IMR-90 (cell line): ENCODE measurements around the gene RHOT2.

Experiments used
- BHLHE40 ChIP-seq: fragments of 150-350 bp; IDR thresholded peaks from 2 replicates; pipeline ENCODE4 v1.6.1; 2016; ENCODE audit warnings: mild to moderate bottlenecking, low read depth, low read length
- CEBPB ChIP-seq: IDR thresholded peaks from 2 replicates; pipeline ENCODE4 v1.6.1; 2012; ENCODE audit warnings: low read depth, low read length, improper control_type of control experiment
- CHD1 ChIP-seq: IDR thresholded peaks from 2 replicates; pipeline ENCODE4 v1.6.1; 2012; ENCODE audit warnings: low read depth, low read length, improper control_type of control experiment
- FOS ChIP-seq: fragments of 150-350 bp; IDR thresholded peaks from 2 replicates; pipeline ENCODE4 v1.6.1; 2016; ENCODE audit warnings: low read depth, low read length
- MAFK ChIP-seq: IDR thresholded peaks from 2 replicates; pipeline ENCODE4 v1.6.1; 2012; ENCODE audit warnings: low read depth, low read length, improper control_type of control experiment
- MAZ ChIP-seq: IDR thresholded peaks from 2 replicates; pipeline ENCODE4 v1.6.1; 2012; ENCODE audit warnings: low read depth, mild to moderate bottlenecking, low read length, improper control_type of control experiment, moderate library complexity, borderline replicate concordance
- MXI1 ChIP-seq: IDR thresholded peaks from 2 replicates; pipeline ENCODE4 v1.6.1; 2012; ENCODE audit warnings: low read depth, mild to moderate bottlenecking, low read length, moderate library complexity, borderline replicate concordance
- POLR2A ChIP-seq: IDR thresholded peaks from 2 replicates; pipeline ENCODE4 v1.6.1; 2012; ENCODE audit warnings: mild to moderate bottlenecking, low read depth, low read length
- RCOR1 ChIP-seq: IDR thresholded peaks from 2 replicates; pipeline ENCODE4 v1.6.1; 2012; ENCODE audit warnings: mild to moderate bottlenecking, low read length, improper control_type of control experiment; ENCODE audit not compliant: insufficient replicate concordance
- RFX5 ChIP-seq: IDR thresholded peaks from 2 replicates; pipeline ENCODE4 v1.8.0; 2012; ENCODE audit warnings: low read depth, mild to moderate bottlenecking, low read length, moderate library complexity
- TF ChIP-seq, protein P1 (sequence below): conservative IDR thresholded peaks from 2 replicates; pipeline ENCODE4 v1.5.1; 2012; ENCODE audit warnings: mild to moderate bottlenecking, low read depth, low read length, improper control_type of control experiment
- TF ChIP-seq, protein P2 (sequence below): fragments of 150-350 bp; IDR thresholded peaks from 2 replicates; pipeline ENCODE4 v1.6.1; 2017; ENCODE audit warnings: mild to moderate bottlenecking, antibody characterized with exemption, low read length, low read depth

DNA sequence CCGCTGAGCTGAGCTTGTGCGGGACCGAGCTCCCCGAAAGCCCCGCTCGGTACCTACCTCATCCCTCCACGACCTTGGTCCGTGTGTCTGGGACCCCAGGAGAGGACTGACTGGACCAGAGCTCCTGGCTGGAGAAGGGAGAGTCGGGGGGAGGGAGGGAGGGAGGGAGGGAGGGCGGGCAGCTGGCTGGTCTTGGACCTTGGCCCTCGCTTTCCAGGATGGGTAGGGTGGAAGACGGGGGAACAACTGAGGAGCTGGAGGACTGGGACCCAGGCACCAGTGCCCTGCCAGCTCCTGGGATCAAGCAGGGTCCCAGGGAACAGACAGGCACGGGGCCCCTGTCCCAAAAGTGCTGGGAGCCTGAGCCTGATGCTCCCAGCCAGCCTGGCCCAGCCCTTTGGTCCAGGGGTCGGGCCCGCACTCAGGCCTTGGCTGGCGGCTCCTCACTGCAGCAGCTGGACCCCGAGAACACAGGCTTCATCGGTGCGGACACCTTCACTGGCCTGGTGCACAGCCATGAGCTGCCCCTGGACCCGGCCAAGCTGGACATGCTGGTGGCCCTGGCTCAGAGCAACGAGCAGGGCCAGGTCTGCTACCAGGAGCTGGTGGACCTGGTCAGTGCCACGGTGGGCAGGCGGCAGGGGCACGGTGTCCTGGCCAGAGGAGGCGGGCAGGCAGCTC lies 8.1 kb downstream of the RHOT2 start:
- TF ChIP-seq CHD1, result no peak
- no peak for TF ChIP-seq FOS
- TF ChIP-seq, protein P1, sequence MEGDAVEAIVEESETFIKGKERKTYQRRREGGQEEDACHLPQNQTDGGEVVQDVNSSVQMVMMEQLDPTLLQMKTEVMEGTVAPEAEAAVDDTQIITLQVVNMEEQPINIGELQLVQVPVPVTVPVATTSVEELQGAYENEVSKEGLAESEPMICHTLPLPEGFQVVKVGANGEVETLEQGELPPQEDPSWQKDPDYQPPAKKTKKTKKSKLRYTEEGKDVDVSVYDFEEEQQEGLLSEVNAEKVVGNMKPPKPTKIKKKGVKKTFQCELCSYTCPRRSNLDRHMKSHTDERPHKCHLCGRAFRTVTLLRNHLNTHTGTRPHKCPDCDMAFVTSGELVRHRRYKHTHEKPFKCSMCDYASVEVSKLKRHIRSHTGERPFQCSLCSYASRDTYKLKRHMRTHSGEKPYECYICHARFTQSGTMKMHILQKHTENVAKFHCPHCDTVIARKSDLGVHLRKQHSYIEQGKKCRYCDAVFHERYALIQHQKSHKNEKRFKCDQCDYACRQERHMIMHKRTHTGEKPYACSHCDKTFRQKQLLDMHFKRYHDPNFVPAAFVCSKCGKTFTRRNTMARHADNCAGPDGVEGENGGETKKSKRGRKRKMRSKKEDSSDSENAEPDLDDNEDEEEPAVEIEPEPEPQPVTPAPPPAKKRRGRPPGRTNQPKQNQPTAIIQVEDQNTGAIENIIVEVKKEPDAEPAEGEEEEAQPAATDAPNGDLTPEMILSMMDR, result no peak
- TF ChIP-seq POLR2A, result no peak
- TF ChIP-seq MAZ, result no peak
- TF ChIP-seq, protein P2, sequence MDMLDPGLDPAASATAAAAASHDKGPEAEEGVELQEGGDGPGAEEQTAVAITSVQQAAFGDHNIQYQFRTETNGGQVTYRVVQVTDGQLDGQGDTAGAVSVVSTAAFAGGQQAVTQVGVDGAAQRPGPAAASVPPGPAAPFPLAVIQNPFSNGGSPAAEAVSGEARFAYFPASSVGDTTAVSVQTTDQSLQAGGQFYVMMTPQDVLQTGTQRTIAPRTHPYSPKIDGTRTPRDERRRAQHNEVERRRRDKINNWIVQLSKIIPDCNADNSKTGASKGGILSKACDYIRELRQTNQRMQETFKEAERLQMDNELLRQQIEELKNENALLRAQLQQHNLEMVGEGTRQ, result no peak
- no peak for TF ChIP-seq RFX5
- TF ChIP-seq MAFK, result no peak
- no peak for TF ChIP-seq MXI1
- TF ChIP-seq BHLHE40, result no peak
- TF ChIP-seq CEBPB, result no peak
- TF ChIP-seq RCOR1, result no peak
